HL-60/S4 (cell line): ENCODE results near the gene SEMA3B.

ENCODE experiments used
- in situ Hi-C: fragments of 300-500 bp; cut with MboI; formaldehyde crosslinking; loops from 2 replicates; pipeline ENCODE4 v1.14.3; 2022; ENCODE audit warnings: low sequenced_read_pairs

SEMA3B gene

GRCh38 chr3:50292159-50293078, 23.5 kb downstream of the SEMA3B start, which contains the start of gene IFRD2:
IFRD2 (minus strand) TSS chr3:50292429; CDS start chr3:50292274, 155 bp downstream.
- in situ Hi-C loops = no loop called here

- in situ Hi-C loops = no loop called here
These were observed 24.3 kb downstream of the SEMA3B start for GRCh38 chr3:50293079-50293801.

GRCh38 chr3:50294089-50294488, 25.1 kb downstream of the SEMA3B start:
- in situ Hi-C loops = no loop called here

- in situ Hi-C loops = no loop called here
These were observed 25.8 kb downstream of the SEMA3B start for GRCh38 chr3:50294492-50295403.

GRCh38 chr3:50295553-50296431, 26.8 kb downstream of the SEMA3B start:
- in situ Hi-C loops = no loop called here

GRCh38 chr3:50296721-50297383, 27.9 kb downstream of the SEMA3B start:
- in situ Hi-C loops = no loop called here

- in situ Hi-C loops = no loop called here
These were observed 28.4 kb downstream of the SEMA3B start for GRCh38 chr3:50297384-50297775.

- in situ Hi-C loops = no loop called here
These were observed 29.2 kb downstream of the SEMA3B start for GRCh38 chr3:50297896-50298725.

- in situ Hi-C loops = no loop called here
These were observed 30.1 kb downstream of the SEMA3B start, which contains the start of the genes HYAL3 and NAA80 for GRCh38 chr3:50298836-50299637. HYAL3 (minus strand) TSS chr3:50299405; CDS start chr3:50295602, 3,803 bp downstream. NAA80 (minus strand) TSS chr3:50299405; CDS start chr3:50297463, 1,942 bp downstream.

GRCh38 chr3:50299638-50299928, 30.6 kb downstream of the SEMA3B start:
- in situ Hi-C loops = no loop called here

GRCh38 chr3:50299929-50300680, 31.2 kb downstream of the SEMA3B start:
- in situ Hi-C loops = no loop called here

GRCh38 chr3:50300681-50301254, 31.8 kb downstream of the SEMA3B start:
- in situ Hi-C loops = no loop called here

- in situ Hi-C loops = no loop called here
These were observed 33.4 kb downstream of the SEMA3B start for GRCh38 chr3:50302095-50303012.

GRCh38 chr3:50303013-50303815, 34.3 kb downstream of the SEMA3B start, which contains the start of gene HYAL1:
HYAL1 (minus strand) TSS chr3:50303574; CDS start chr3:50302956, 618 bp downstream.
- in situ Hi-C loops = no loop called here

GRCh38 chr3:50304601-50305000, 35.7 kb downstream of the SEMA3B start:
- in situ Hi-C loops = no loop called here
